Eye (tissue), 1 donor: ENCODE measurements around the gene ACSL1.
"Not testable (repeated sequence)": the region's sequence is repeated elsewhere in the genome, so short reads cannot be mapped to it uniquely, and the experiment has no call there.

ENCODE experiments used
- DNase-seq: peaks from one replicate; pipeline ENCODE4 v3.0.0-alpha.2; 2015

Gene ACSL1

GRCh38 chr4:184750926-184751584 lies 74.7 kb downstream of the ACSL1 start:
- DNase-seq, result no peak

GRCh38 chr4:184748251-184748652 lies 77.5 kb downstream of the ACSL1 start:
- peak; percentile 45 for DNase-seq

GRCh38 chr4:184747034-184747830 lies 78.5 kb downstream of the ACSL1 start:
- no peak for DNase-seq

GRCh38 chr4:184745831-184746795 lies 79.7 kb downstream of the ACSL1 start:
- peak; percentile 91 for DNase-seq

GRCh38 chr4:184744236-184744635 lies 81.5 kb downstream of the ACSL1 start:
- no peak for DNase-seq

GRCh38 chr4:184743650-184744049 lies 82.1 kb downstream of the ACSL1 start:
- no peak for DNase-seq

GRCh38 chr4:184741651-184742050 lies 84.1 kb downstream of the ACSL1 start:
- not testable (repeated sequence) for DNase-seq

GRCh38 chr4:184740980-184741391 lies 84.8 kb downstream of the ACSL1 start:
- no peak for DNase-seq

GRCh38 chr4:184739575-184739974 lies 86.2 kb downstream of the ACSL1 start:
- not testable (repeated sequence) for DNase-seq

- no peak for DNase-seq
These were observed 91.0 kb downstream of the ACSL1 start for GRCh38 chr4:184734758-184735157.

- peak; percentile 99 for DNase-seq
These were observed 91.9 kb downstream of the ACSL1 start, which contains the start of gene CENPU for GRCh38 chr4:184733654-184734524. Gene CENPU (minus strand): TSS chr4:184734096. CDS start chr4:184734062, 34 bp downstream.

GRCh38 chr4:184732126-184732525 lies 93.6 kb downstream of the ACSL1 start:
- peak; percentile 10 for DNase-seq

- no peak for DNase-seq
These were observed 94.7 kb downstream of the ACSL1 start for GRCh38 chr4:184731056-184731455.

GRCh38 chr4:184729946-184730345 lies 95.8 kb downstream of the ACSL1 start:
- no peak for DNase-seq

GRCh38 chr4:184728858-184729257 lies 96.9 kb downstream of the ACSL1 start:
- DNase-seq, result no peak

- DNase-seq, result no peak
These were observed 98.3 kb downstream of the ACSL1 start for GRCh38 chr4:184727430-184727829.

GRCh38 chr4:184722798-184723197 lies 103.0 kb downstream of the ACSL1 start:
- DNase-seq, result no peak

- DNase-seq, result no peak
These were observed 104.5 kb downstream of the ACSL1 start for GRCh38 chr4:184721254-184721653.

- no peak for DNase-seq
These were observed 106.4 kb downstream of the ACSL1 start for GRCh38 chr4:184719407-184719806.

- no peak for DNase-seq
These were observed 110.2 kb downstream of the ACSL1 start for GRCh38 chr4:184715526-184715925.

- DNase-seq, result no peak
These were observed 111.9 kb downstream of the ACSL1 start for GRCh38 chr4:184713887-184714286.

- no peak for DNase-seq
These were observed 113.4 kb downstream of the ACSL1 start for GRCh38 chr4:184712322-184712721.
